Measurements from ENCODE around the gene BHLHE41. TPM values are rescaled to one million over a fixed set of nuclear protein-coding genes. Genes with fewer than 3 reads are reported as not detected.

The BHLHE41 gene
- total and polyA plus RNA-seq, 2 of the 8 experiments (the other 6 are each of a cell fraction or from before 2014, with no cell fraction given): 1.1 to 3.4 TPM

GRCh38 chr12:26132866-26133265 lies 8.0 kb upstream of the BHLHE41 start:
- Histone ChIP-seq H3K79me1 (ENCODE audit: low read depth, low read length) (no peaks in the 10 kb centered on the region), H3K9ac (replicated peaks in 1 of 4; ENCODE audit: extremely low read depth in 1 of 4, low read depth in 3 of 4, low read length in 3 of 4) (no peak overlapping the region), H3K4ac (replicated peaks; ENCODE audit: insufficient read length, low read depth, low read length) (no peak overlapping the region), H4K91ac (replicated peaks; ENCODE audit: insufficient read length, low read length) (no peak overlapping the region), H4K8ac (ENCODE audit: extremely low read depth, insufficient read depth, low read length) (no peak overlapping the region), H3K14ac (ENCODE audit: insufficient read length) (no peak overlapping the region), H2AFZ (ENCODE audit: low read length) (no peak overlapping the region), H2BK12ac (ENCODE audit: low read depth, low read length) (no peak overlapping the region), H3K23me2 (ENCODE audit: low read depth, low read length) (no peaks in the 10 kb centered on the region), H3K79me2 (ENCODE audit: control insufficient read depth in 1 of 2, insufficient read depth in 2 of 2, low read length in 2 of 2) (no peaks in the 10 kb centered on the region), H3K23ac (ENCODE audit: insufficient read length) (no peak overlapping the region), H3K36me3 (ENCODE audit: control insufficient read depth in 2 of 4, insufficient read depth in 4 of 4, low read length in 3 of 4) (no peaks in the 10 kb centered on the region), H3K27me3 (replicated peaks in 1 of 4; ENCODE audit: control insufficient read depth in 3 of 4, extremely low read depth in 1 of 4, insufficient read depth in 3 of 4, low read length in 3 of 4) (peaks cover 6 to 20% (median 15%) of the 10 kb centered on the region in 4 experiments), H4K20me1 (replicated peaks in 1 of 2; ENCODE audit: control insufficient read depth in 1 of 2, insufficient read depth in 2 of 2, low read length in 2 of 2) (no peaks in the 10 kb centered on the region), H2BK5ac (ENCODE audit: low read depth, low read length) (no peak overlapping the region), H3K56ac (replicated peaks; ENCODE audit: insufficient read length, low read depth, low read length) (no peak overlapping the region), H4K5ac (ENCODE audit: insufficient read length, low read depth, low read length) (no peak overlapping the region), H3K4me1 (replicated peaks in 1 of 4; ENCODE audit: control insufficient read depth in 3 of 4, insufficient read depth in 4 of 4, low read length in 3 of 4) (peaks cover 0 to 3% (median under 1%) of the 10 kb centered on the region in 4 experiments; a peak in 3 of 7 replicates), H2BK120ac (replicated peaks; ENCODE audit: low read depth, low read length) (no peak overlapping the region), H3K4me2 (ENCODE audit: insufficient read depth in 1 of 2, low read depth in 2 of 2, low read length in 2 of 2) (no peak overlapping the region), H2AK5ac (ENCODE audit: low read depth, low read length) (no peak overlapping the region), H3K9me3 (ENCODE audit: insufficient read depth in 2 of 2, low read depth in 1 of 2, low read length in 1 of 2) (no peaks in the 10 kb centered on the region), H2BK20ac (ENCODE audit: low read length) (no peak overlapping the region), H2BK15ac (ENCODE audit: low read length) (no peak overlapping the region), H3K4me3 (ENCODE audit: extremely low read depth in 1 of 4, insufficient read depth in 2 of 4, low read depth in 3 of 4, low read length in 4 of 4) (no peak overlapping the region), H3K18ac (ENCODE audit: extremely low read depth, low read length) (no peak overlapping the region), H3K27ac (ENCODE audit: low read depth, low read length) (no peak overlapping the region)
- CTCF ChIA-PET (ENCODE audit: partially characterized antibody): interaction anchor here (1.1 to 1.3 kb wide), 3 partner anchors 12 to 90 kb away, joined by 3 read pairs; no protein-coding TSS in a partner anchor
- 88% methylated on average over 1 of the region's 1 CpG; no CpG with 5 or more reads in 1 of the 2 experiments for WGBS, 2 experiments (ENCODE audit: extremely low coverage in 1 of 2, insufficient coverage in 1 of 2, insufficient read length in 1 of 2, insufficient replicate concordance in 2 of 2, low coverage in 1 of 2, low lambda C conversion rate in 2 of 2, missing lambda C conversion rate in 1 of 2)
- FAIRE-seq (no peak), DNase-seq (ENCODE audit: low read depth in 1 of 2, low spot score in 2 of 2) (no peak)
- POLR2A ChIA-PET (ENCODE audit: partially characterized antibody): interaction anchor here (0.8 to 1.6 kb wide), 3 partner anchors 8 to 22 kb away, joined by 3 to 6 read pairs (median 4); partner anchors contain the start of gene BHLHE41
- no peak for TF ChIP-seq EGR1 (IDR thresholded peaks at IDR 0.05; ENCODE audit: borderline replicate concordance, low read depth, low read length)
- no peak for TF ChIP-seq HDAC2 (IDR thresholded peaks at IDR 0.05; ENCODE audit: borderline replicate concordance in 1 of 2, low read depth in 2 of 2, low read length in 2 of 2)
- no peak for TF ChIP-seq SUZ12 (IDR thresholded peaks at IDR 0.05; ENCODE audit: low read length)
- no peak for TF ChIP-seq BACH1 (IDR thresholded peaks at IDR 0.05; ENCODE audit: low read length)
- no peak for TF ChIP-seq TBP (IDR thresholded peaks at IDR 0.05; ENCODE audit: low read depth, low read length)
- TF ChIP-seq HDAC6 (IDR thresholded peaks at IDR 0.05; ENCODE audit: low read depth, low read length): no peak
- TF ChIP-seq PHF8 (conservative IDR thresholded peaks at IDR 0.05; ENCODE audit: low read depth, low read length): no peak
- TF ChIP-seq CTCF (IDR thresholded peaks at IDR 0.05; ENCODE audit: control extremely low read depth in 1 of 3, insufficient read depth in 1 of 3, low read depth in 1 of 3, low read length in 3 of 3): no peak
- TF ChIP-seq KDM4A (IDR thresholded peaks at IDR 0.05; ENCODE audit: low read depth, low read length, severe bottlenecking): no peak
- no peak for TF ChIP-seq TEAD4 (IDR thresholded peaks at IDR 0.05; ENCODE audit: low read depth, low read length)
- no peak for TF ChIP-seq BCL11A (IDR thresholded peaks at IDR 0.05; ENCODE audit: low read depth in 2 of 2, low read length in 2 of 2)
- no peak for TF ChIP-seq SIRT6 (IDR thresholded peaks at IDR 0.05; ENCODE audit: low read length)

All from H1 (cell line).